Stimulated activated CD8-positive, alpha-beta memory T cell treated with anti-CD3 and anti-CD28 coated beads, Interleukin-4, amount 100 ng/mL, for 4 hours (primary cell): ENCODE measurements around the gene TIGD7.
"Not testable (repeated sequence)": the region's sequence is repeated elsewhere in the genome, so short reads cannot be mapped to it uniquely, and the experiment has no call there.

Experiments used
- DNase-seq, 2 donors: peaks; one replicate each; pipeline ENCODE4 v3.0.0-alpha.2; 2020; ENCODE audit warnings: low read depth in 2 of 2, low spot score in 1 of 2

TIGD7 gene

GRCh38 chr16:3282730-3283542, 22.3 kb downstream of the TIGD7 start, which contains the start of gene ZNF263:
Gene ZNF263 (plus strand): TSS chr16:3283491. CDS start chr16:3283819, 328 bp downstream.
- DNase-seq = peak; percentile 81 to 87

- DNase-seq = no peak
These were observed 23.0 kb downstream of the TIGD7 start for GRCh38 chr16:3282103-3282729.

- DNase-seq = no peak
These were observed 23.9 kb downstream of the TIGD7 start for GRCh38 chr16:3281222-3281820.

DNA sequence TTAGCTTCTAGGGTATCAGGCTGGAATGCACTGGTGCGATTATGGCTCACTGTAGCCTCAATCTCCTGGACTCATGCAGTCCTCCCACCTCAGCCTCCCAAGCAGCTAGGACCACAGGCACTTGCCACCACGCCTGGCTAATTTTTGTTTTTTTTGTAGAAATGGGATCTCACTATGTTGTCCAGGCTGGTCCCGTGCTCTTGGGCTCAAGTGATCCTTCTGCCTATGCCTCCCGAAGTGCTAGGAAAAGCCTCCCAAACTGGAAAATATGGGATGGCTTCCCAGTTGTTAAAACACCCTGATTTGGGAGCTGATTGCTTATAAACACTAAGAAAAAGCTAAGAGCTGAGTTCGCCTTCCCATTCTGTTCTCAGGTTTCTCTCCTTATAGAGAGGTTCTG, 28.6 kb downstream of the TIGD7 start:
- no peak for DNase-seq

GRCh38 chr16:3274947-3275346, 30.3 kb downstream of the TIGD7 start:
- DNase-seq = no peak

DNA sequence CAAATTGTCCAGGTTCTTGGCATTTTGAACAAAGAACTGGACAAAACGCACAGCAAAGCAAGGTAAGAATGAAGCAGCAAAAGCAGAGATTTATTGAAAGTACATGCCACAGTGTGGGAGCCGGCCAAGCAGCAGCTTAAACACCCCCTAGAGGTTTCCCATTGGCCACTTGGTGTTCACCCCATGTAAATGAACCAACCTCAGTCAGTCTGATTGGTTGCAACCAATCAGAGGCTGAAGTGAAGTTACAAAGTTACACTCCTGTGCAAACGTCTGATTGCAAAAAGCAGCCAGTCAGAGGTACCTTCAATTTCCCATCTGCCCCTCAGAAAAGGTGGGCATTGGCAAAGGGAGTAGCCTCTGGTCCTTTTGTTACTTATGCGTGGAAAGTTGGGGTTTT, 30.7 kb downstream of the TIGD7 start:
- no peak for DNase-seq

- not testable (repeated sequence) for DNase-seq
These were observed 33.9 kb downstream of the TIGD7 start for GRCh38 chr16:3271281-3271680.

- not testable (repeated sequence) for DNase-seq
These were observed 34.5 kb downstream of the TIGD7 start for GRCh38 chr16:3270718-3271117.

GRCh38 chr16:3268294-3268693, 36.9 kb downstream of the TIGD7 start:
- DNase-seq = no peak

- no peak for DNase-seq
These were observed 38.2 kb downstream of the TIGD7 start for GRCh38 chr16:3266873-3267537.

GRCh38 chr16:3264137-3265036, 40.8 kb downstream of the TIGD7 start:
- peak; percentile 93 to 96 for DNase-seq

DNA sequence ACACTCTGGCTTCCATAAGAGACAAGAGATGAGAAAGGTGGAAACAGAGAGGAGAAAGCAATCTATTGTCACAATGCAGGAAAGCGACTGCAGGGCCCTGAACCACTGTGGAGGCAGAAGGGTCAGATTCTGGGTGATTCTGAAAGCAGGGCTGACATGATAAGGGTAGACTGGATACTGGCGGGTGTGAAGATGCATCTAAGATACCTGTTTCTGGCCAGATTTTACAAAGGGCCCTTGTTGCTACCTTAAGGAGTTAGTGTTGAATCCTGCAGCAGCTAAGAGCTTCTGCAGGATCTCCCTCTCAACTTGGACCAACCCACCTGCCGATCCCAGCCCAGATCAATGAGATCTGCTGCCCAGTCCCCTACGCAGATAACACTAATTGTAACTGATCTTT, 42.7 kb downstream of the TIGD7 start:
- no peak for DNase-seq

DNA sequence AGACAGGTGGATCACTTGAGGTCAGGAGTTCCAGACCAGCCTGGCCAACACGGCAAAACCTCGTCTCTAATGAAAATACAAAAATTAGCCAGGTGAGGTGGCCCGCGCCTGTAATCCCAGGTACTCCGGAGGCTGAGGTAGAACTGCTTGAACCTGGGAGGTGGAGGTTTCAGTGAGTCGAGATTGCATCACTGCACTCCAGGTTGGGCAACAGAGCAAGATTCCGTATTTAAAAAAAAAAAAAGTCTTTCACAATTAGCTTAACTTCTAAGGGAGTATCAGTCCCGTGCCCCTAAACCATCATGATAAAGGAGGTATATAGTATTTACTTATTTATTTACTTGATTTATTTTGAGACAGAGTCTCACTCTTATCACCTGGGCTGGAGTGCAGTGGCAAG, 45.4 kb downstream of the TIGD7 start:
- DNase-seq = no peak

DNA sequence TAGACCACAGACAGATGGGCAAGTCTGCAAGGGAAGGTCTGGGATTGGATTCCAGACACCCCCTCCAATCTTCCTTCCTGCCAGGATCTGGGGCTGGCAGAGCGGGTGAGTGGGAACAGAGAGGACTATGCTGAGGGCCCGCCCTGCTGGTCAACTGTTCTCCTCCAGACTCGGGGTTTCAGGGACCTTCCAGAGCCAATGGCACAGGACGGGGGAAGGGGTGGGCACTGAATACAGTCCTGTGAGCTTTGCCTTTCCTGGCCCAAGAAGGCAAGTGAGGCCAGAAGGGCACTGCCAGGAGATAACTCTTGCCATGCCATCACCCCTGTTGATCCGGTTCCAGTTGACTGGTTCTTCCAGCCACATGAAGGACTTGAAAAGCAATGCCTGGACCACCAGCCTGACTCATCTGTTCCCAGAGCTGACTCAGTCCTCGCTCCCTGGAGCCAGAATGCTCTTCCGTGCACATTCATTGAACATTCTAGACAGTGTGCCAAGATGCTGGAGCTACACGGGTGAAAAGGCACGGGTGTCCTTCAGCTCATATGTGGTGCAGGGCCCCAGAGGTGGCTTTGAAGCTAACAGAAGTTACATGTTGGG, 48.3 kb downstream of the TIGD7 start:
- DNase-seq = no peak

GRCh38 chr16:3256146-3256865, 48.9 kb downstream of the TIGD7 start, which contains the start of gene MEFV:
Gene MEFV (minus strand): TSS chr16:3256633. CDS start chr16:3256587, 46 bp downstream.
- DNase-seq = no peak

GRCh38 chr16:3254309-3254708, 50.9 kb downstream of the TIGD7 start:
- no peak for DNase-seq

DNA sequence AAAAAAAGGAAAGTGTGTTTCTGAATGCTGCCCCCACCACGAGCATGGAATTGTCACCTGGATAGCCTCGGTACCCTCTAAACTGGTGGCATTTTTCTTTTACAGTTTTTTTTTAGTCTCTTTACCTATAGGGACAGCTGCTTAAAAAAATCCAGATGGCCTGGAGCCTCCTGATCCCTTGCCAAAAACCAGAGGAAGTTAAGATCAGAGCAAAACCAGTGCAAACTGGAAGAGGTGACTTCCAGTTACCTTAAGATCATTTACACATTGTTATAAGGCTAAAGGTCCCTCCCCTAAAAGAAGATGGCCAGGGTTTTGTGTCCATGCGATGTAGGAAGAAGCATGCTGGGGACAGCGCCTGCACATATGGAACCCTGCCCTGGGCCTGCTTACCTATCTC, 52.3 kb downstream of the TIGD7 start:
- DNase-seq = no peak

DNA sequence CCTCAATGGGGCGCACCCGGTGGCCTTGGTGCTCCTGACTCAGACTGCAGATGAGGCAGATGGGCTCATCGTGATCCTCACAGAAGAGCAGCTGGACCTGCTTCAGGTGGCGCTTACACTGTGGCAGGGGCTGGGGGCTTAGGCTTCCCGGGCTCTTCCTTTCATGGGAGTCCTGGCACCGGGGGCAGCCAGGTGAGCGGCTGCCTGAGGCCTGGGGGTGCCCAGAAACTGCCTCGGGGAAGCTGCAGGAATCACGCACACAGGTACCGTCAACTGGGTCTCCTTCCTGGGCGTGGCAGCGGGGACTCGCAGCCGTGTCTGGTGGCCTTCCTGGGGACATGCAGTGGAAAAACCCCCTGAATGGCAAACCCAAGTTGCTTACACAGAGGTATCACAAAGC, 55.8 kb downstream of the TIGD7 start:
- DNase-seq = no peak

DNA sequence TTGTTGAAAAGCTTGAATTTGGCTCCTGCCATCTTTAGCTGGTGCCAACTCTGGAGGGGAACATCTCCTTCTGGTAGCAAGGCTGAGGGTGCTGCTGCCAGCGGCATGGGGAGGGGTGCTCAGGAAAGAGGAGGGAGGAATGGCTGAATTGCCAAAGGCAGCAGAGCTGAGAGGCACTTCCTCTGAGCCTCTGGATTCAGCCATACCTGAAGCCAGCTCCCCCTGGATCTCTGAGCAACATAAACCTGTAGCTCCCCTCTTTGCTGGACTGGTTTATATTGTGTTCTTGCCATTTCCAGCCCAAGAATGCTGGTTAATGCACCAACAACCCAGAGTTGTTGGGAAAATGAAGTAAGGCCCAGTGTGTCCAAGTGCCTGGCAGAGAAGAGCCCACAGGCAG, 56.2 kb downstream of the TIGD7 start:
- DNase-seq = no peak
